SK-N-SH (cell line): ENCODE data around the gene HMBS. TPM values are rescaled to one million over a fixed set of nuclear protein-coding genes. Genes with fewer than 3 reads are reported as not detected.

Experiments used
- CTCF ChIA-PET: fragments of 300-600, 350-600 bp; formaldehyde crosslinking; extraction: SDS; loops from one replicate; lab custom pipeline; 2021; lab: Yijun Ruan, JAX
- POLR2A ChIA-PET: fragments of 350-600 bp; sonication (Branson Sonifier 250); formaldehyde crosslinking; extraction: SDS; loops from one replicate; lab custom pipeline; 2020; ENCODE audit warnings: antibody characterized with exemption, inconsistent platforms; lab: Yijun Ruan, JAX
- DNase-seq: peaks from one replicate; pipeline ENCODE4 v3.0.0; 2012
- H2AFZ ChIP-seq: fragments of 200-600 bp; sonication (generic); 2 replicates; pipeline ENCODE4 v1.8.1; 2016; ENCODE audit warnings: antibody characterized with exemption, mild to moderate bottlenecking, low read depth
- H3F3A ChIP-seq: fragments of 200-600 bp; sonication (generic); replicated peaks from 2 replicates; pipeline ENCODE3; 2016; ENCODE audit warnings: antibody characterized with exemption, mild to moderate bottlenecking; ENCODE audit not compliant: insufficient read depth
- H3K27ac ChIP-seq, 2 experiments: fragments of 200-500 bp in 1 of 2; fragments of 200-600 bp in 1 of 2; sonication (Bioruptor generic) in 1 of 2; sonication (generic), shearing (Covaris generic) in 1 of 2; 2 replicates each; pipeline versions ENCODE4 v1.5.1 to v1.6.1; 2014 to 2016; ENCODE audit warnings: low read depth in 2 of 2, inconsistent platforms in 1 of 2, low read length in 1 of 2, mild to moderate bottlenecking in 1 of 2, mixed read lengths in 1 of 2
- H3K27me3 ChIP-seq: fragments of 200-600 bp; sonication (generic), shearing (Covaris generic); 2 replicates; pipeline ENCODE4 v1.6.1; 2016; ENCODE audit warnings: mixed run types; ENCODE audit not compliant: insufficient read depth
- H3K36me3 ChIP-seq, 2 experiments: fragments of 200-500 bp in 1 of 2; fragments of 200-600 bp in 1 of 2; sonication (Bioruptor generic) in 1 of 2; sonication (generic) in 1 of 2; replicated peaks in 1 of 2; 2 replicates each; pipeline versions ENCODE3 to v1.5.1; 2014 to 2016; ENCODE audit warnings: low read length in 1 of 2, mild to moderate bottlenecking in 1 of 2; ENCODE audit not compliant: insufficient read depth in 2 of 2, control insufficient read depth in 1 of 2
- H3K4me1 ChIP-seq, 2 experiments: fragments of 200-500 bp in 1 of 2; fragments of 200-600 bp in 1 of 2; sonication (Bioruptor generic) in 1 of 2; sonication (generic), shearing (Covaris generic) in 1 of 2; 2 replicates each; pipeline versions ENCODE4 v1.5.1 to v1.6.1; 2014 to 2016; ENCODE audit warnings: low read depth in 1 of 2, low read length in 1 of 2, mixed run types in 1 of 2; ENCODE audit not compliant: insufficient read depth in 2 of 2, control insufficient read depth in 1 of 2
- H3K4me2 ChIP-seq: fragments of 200-600 bp; sonication (generic), shearing (Covaris generic); 2 replicates; pipeline ENCODE4 v1.6.1; 2017; ENCODE audit warnings: mixed run types
- H3K4me3 ChIP-seq, 2 experiments: fragments of 200-500 bp in 1 of 2; fragments of 200-600 bp in 1 of 2; sonication (Bioruptor generic) in 1 of 2; sonication (generic), shearing (Covaris generic) in 1 of 2; 2 replicates each; pipeline versions ENCODE4 v1.5.1 to v1.8.1; 2014 to 2016; ENCODE audit warnings: low read depth in 2 of 2, inconsistent platforms in 1 of 2, low read length in 1 of 2, mild to moderate bottlenecking in 1 of 2, mixed read lengths in 1 of 2, moderate library complexity in 1 of 2
- H3K79me2 ChIP-seq: fragments of 200-600 bp; sonication (generic); 2 replicates; pipeline ENCODE4 v1.8.1; 2017; ENCODE audit warnings: mild to moderate bottlenecking; ENCODE audit not compliant: insufficient read depth
- H3K9ac ChIP-seq: fragments of 200-600 bp; sonication (generic); 2 replicates; pipeline ENCODE4 v1.6.1; 2017; ENCODE audit warnings: mixed run types
- H3K9me2 ChIP-seq: fragments of 200-600 bp; sonication (generic); 2 replicates; pipeline ENCODE4 v1.6.1; 2017; ENCODE audit warnings: mixed run types
- H3K9me3 ChIP-seq: fragments of 200-600 bp; sonication (generic); 2 replicates; pipeline ENCODE4 v1.6.1; 2017; ENCODE audit warnings: mixed run types, mild to moderate bottlenecking, moderate library complexity
- H4K20me1 ChIP-seq: fragments of 200-600 bp; sonication (generic); 2 replicates; pipeline ENCODE4 v1.6.1; 2017; ENCODE audit warnings: mild to moderate bottlenecking, mixed run types; ENCODE audit not compliant: insufficient read depth
- CHD2 ChIP-seq: fragments of 150-350 bp; IDR thresholded peaks from 2 replicates; pipeline ENCODE4 v1.6.1; 2018; ENCODE audit warnings: low read length; ENCODE audit not compliant: partially characterized antibody
- EP300 ChIP-seq, 2 experiments: IDR thresholded peaks; 2 replicates each; pipeline versions ENCODE4 v1.4.0 to v1.6.1; 2012; ENCODE audit warnings: borderline replicate concordance in 1 of 2, low read depth in 1 of 2, low read length in 1 of 2
- EZH2phosphoT487 ChIP-seq: fragments of 200-600 bp; sonication (generic); IDR thresholded peaks from 2 replicates; pipeline ENCODE4 v1.6.1; 2017; ENCODE audit warnings: low read depth, mixed run types, mild to moderate bottlenecking, antibody characterized with exemption, moderate library complexity, borderline replicate concordance
- FOXJ3 ChIP-seq: sonication (generic); formaldehyde crosslinking; IDR thresholded peaks from 2 replicates; pipeline ENCODE4 v1.5.1; 2020; ENCODE audit warnings: mild to moderate bottlenecking, missing genetic modification reagents
- FOXM1 ChIP-seq: IDR thresholded peaks from 2 replicates; pipeline ENCODE4 v1.4.0; 2012; ENCODE audit warnings: low read depth, mild to moderate bottlenecking
- GABPA ChIP-seq: IDR thresholded peaks from 2 replicates; pipeline ENCODE4 v1.4.0; 2012; ENCODE audit warnings: low read depth, mild to moderate bottlenecking
- NFIC ChIP-seq: IDR thresholded peaks from 2 replicates; pipeline ENCODE4 v1.4.0; 2012; ENCODE audit warnings: borderline replicate concordance
- POLR2AphosphoS5 ChIP-seq: IDR thresholded peaks from 2 replicates; pipeline ENCODE4 v1.6.1; 2012; ENCODE audit warnings: low read depth, low read length
- RXRA ChIP-seq: IDR thresholded peaks from 2 replicates; pipeline ENCODE4 v1.4.0; 2012; ENCODE audit warnings: low read depth, mild to moderate bottlenecking, borderline replicate concordance
- SIN3A ChIP-seq: IDR thresholded peaks from 2 replicates; pipeline ENCODE4 v1.6.1; 2012; ENCODE audit warnings: low read depth, mild to moderate bottlenecking, low read length, moderate library complexity, borderline replicate concordance
- SMC3 ChIP-seq: IDR thresholded peaks from 2 replicates; pipeline ENCODE4 v1.6.1; 2012; ENCODE audit warnings: low read depth, low read length, improper control_type of control experiment
- TAF1 ChIP-seq: IDR thresholded peaks from 2 replicates; pipeline ENCODE4 v1.6.1; 2012; ENCODE audit warnings: low read depth, mild to moderate bottlenecking, low read length, moderate library complexity, borderline replicate concordance
- TCF12 ChIP-seq: IDR thresholded peaks from 2 replicates; pipeline ENCODE4 v1.4.0; 2012
- TEAD4 ChIP-seq: IDR thresholded peaks from 2 replicates; pipeline ENCODE4 v1.4.0; 2012; ENCODE audit warnings: mild to moderate bottlenecking, borderline replicate concordance; ENCODE audit not compliant: insufficient read depth
- WGBS: methylation state at CpG from one replicate; pipeline ENCODE4 v1.1.6; 2017; ENCODE audit warnings: low lambda C conversion rate; 5-methylcytosine and 5-hydroxymethylcytosine counted together
- polyA plus RNA-seq, 3 experiments: library from polyadenylated mRNA; depleted of rRNA; stranded (reverse); fragments of >200 nt; gene quantifications; 2 replicates each; pipeline ENCODE4 v1.2.3, GENCODE V29; 2012
- TF ChIP-seq, protein P1 (sequence below): IDR thresholded peaks from 2 replicates; pipeline ENCODE4 v1.6.1; 2012; ENCODE audit warnings: mild to moderate bottlenecking, low read depth, low read length, moderate library complexity
- TF ChIP-seq, protein P2 (sequence below): fragments of 200-600 bp; sonication (generic); IDR thresholded peaks from 2 replicates; pipeline ENCODE4 v1.6.1; 2017; ENCODE audit warnings: antibody characterized with exemption, mild to moderate bottlenecking, moderate library complexity
- TF ChIP-seq, protein P3 (sequence below): IDR thresholded peaks from 2 replicates; pipeline ENCODE4; 2012
- TF ChIP-seq, protein P4 (sequence below): IDR thresholded peaks from 2 replicates; pipeline ENCODE4 v1.4.0; 2012; ENCODE audit warnings: low read depth, borderline replicate concordance
- TF ChIP-seq, protein P5 (sequence below): IDR thresholded peaks from 2 replicates; pipeline ENCODE4 v1.4.0; 2012; ENCODE audit warnings: low read depth, borderline replicate concordance

Gene HMBS
- polyA plus RNA-seq, 1 of the 3 experiments (the other 2 are of a cell fraction), result 69.4 TPM

DNA sequence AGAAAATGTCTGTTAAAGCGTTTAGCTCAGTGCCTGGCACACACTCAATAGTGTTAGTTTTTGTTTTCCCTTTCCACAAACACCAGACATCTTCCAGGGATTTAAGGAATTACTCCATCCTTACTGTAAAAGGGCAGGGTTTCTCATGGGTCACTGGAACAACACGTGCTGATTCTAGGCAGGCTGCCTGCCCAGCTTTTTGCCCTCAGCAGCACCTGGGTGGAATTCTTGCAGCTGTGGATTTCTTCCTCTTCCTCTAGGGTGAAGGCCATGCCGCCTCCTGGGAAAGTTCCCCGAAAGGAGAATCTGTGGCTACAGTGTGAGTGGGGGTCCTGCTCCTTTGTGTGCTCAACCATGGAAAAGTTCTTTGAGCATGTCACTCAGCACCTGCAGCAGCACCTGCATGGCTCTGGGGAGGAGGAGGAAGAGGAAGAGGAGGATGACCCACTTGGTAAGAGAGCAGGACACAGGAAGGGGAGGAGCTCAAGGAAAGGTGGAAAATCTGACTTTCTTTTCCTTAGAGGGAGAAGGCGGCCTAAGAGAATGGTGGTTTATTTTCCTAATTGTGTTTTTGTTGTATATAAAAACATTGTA is 42.1 kb downstream of the HMBS start:
- Histone ChIP-seq H3K27ac (no peak overlapping the region), H3K9ac (no peak overlapping the region), H3F3A (no peaks in the 10 kb centered on the region), H3K4me2 (no peak overlapping the region), H3K9me2 (no peaks in the 10 kb centered on the region), H3K27me3 (no peaks in the 10 kb centered on the region), H2AFZ (no peak overlapping the region), H3K36me3 (peaks cover 24 to 25% of the 10 kb centered on the region in 2 experiments), H3K9me3 (no peaks in the 10 kb centered on the region), H4K20me1 (no peaks in the 10 kb centered on the region), H3K4me3 (no peak overlapping the region)
- CTCF ChIA-PET, result interaction anchor here (0.8 to 1.9 kb wide), 4 partner anchors 19 to 197 kb away, joined by 3 to 8 read pairs (median 3); partner anchors contain the start of gene DPAGT1
- 82% methylated on average over 5 of the region's 5 CpGs for WGBS
- DNase-seq, result no peak
- TF ChIP-seq, protein P1, sequence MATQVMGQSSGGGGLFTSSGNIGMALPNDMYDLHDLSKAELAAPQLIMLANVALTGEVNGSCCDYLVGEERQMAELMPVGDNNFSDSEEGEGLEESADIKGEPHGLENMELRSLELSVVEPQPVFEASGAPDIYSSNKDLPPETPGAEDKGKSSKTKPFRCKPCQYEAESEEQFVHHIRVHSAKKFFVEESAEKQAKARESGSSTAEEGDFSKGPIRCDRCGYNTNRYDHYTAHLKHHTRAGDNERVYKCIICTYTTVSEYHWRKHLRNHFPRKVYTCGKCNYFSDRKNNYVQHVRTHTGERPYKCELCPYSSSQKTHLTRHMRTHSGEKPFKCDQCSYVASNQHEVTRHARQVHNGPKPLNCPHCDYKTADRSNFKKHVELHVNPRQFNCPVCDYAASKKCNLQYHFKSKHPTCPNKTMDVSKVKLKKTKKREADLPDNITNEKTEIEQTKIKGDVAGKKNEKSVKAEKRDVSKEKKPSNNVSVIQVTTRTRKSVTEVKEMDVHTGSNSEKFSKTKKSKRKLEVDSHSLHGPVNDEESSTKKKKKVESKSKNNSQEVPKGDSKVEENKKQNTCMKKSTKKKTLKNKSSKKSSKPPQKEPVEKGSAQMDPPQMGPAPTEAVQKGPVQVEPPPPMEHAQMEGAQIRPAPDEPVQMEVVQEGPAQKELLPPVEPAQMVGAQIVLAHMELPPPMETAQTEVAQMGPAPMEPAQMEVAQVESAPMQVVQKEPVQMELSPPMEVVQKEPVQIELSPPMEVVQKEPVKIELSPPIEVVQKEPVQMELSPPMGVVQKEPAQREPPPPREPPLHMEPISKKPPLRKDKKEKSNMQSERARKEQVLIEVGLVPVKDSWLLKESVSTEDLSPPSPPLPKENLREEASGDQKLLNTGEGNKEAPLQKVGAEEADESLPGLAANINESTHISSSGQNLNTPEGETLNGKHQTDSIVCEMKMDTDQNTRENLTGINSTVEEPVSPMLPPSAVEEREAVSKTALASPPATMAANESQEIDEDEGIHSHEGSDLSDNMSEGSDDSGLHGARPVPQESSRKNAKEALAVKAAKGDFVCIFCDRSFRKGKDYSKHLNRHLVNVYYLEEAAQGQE, result no peak
- TF ChIP-seq TAF1 (no peak), EP300 (IDR thresholded peaks at IDR 0.05; ENCODE audit: borderline replicate concordance in 1 of 2, low read depth in 1 of 2, low read length in 1 of 2) (no peak), FOXM1 (no peak), CHD2 (no peak), POLR2AphosphoS5 (no peak), SIN3A (no peak), FOXJ3 (no peak), RXRA (no peak), TEAD4 (no peak), NFIC (no peak), EZH2phosphoT487 (no peak), GABPA (no peak), SMC3 (no peak), TCF12 (no peak)
- TF ChIP-seq, protein P2, sequence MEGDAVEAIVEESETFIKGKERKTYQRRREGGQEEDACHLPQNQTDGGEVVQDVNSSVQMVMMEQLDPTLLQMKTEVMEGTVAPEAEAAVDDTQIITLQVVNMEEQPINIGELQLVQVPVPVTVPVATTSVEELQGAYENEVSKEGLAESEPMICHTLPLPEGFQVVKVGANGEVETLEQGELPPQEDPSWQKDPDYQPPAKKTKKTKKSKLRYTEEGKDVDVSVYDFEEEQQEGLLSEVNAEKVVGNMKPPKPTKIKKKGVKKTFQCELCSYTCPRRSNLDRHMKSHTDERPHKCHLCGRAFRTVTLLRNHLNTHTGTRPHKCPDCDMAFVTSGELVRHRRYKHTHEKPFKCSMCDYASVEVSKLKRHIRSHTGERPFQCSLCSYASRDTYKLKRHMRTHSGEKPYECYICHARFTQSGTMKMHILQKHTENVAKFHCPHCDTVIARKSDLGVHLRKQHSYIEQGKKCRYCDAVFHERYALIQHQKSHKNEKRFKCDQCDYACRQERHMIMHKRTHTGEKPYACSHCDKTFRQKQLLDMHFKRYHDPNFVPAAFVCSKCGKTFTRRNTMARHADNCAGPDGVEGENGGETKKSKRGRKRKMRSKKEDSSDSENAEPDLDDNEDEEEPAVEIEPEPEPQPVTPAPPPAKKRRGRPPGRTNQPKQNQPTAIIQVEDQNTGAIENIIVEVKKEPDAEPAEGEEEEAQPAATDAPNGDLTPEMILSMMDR, result no peak
- TF ChIP-seq, protein P3, sequence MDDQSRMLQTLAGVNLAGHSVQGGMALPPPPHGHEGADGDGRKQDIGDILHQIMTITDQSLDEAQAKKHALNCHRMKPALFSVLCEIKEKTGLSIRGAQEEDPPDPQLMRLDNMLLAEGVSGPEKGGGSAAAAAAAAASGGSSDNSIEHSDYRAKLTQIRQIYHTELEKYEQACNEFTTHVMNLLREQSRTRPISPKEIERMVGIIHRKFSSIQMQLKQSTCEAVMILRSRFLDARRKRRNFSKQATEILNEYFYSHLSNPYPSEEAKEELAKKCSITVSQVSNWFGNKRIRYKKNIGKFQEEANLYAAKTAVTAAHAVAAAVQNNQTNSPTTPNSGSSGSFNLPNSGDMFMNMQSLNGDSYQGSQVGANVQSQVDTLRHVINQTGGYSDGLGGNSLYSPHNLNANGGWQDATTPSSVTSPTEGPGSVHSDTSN, result no peak
- TF ChIP-seq, protein P4, sequence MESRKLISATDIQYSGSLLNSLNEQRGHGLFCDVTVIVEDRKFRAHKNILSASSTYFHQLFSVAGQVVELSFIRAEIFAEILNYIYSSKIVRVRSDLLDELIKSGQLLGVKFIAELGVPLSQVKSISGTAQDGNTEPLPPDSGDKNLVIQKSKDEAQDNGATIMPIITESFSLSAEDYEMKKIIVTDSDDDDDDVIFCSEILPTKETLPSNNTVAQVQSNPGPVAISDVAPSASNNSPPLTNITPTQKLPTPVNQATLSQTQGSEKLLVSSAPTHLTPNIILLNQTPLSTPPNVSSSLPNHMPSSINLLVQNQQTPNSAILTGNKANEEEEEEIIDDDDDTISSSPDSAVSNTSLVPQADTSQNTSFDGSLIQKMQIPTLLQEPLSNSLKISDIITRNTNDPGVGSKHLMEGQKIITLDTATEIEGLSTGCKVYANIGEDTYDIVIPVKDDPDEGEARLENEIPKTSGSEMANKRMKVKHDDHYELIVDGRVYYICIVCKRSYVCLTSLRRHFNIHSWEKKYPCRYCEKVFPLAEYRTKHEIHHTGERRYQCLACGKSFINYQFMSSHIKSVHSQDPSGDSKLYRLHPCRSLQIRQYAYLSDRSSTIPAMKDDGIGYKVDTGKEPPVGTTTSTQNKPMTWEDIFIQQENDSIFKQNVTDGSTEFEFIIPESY, result no peak
- TF ChIP-seq, protein P5, sequence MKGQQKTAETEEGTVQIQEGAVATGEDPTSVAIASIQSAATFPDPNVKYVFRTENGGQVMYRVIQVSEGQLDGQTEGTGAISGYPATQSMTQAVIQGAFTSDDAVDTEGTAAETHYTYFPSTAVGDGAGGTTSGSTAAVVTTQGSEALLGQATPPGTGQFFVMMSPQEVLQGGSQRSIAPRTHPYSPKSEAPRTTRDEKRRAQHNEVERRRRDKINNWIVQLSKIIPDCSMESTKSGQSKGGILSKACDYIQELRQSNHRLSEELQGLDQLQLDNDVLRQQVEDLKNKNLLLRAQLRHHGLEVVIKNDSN, result no peak
- TF ChIP-seq, all 33 proteins: peak for 0
- POLR2A ChIA-PET, result no interaction called here
- Histone ChIP-seq H3K4me1 (peaks cover 7% of the 10 kb centered on the region in 2 experiments; a peak in 2 of 4 replicates), H3K79me2 (peaks cover 42% of the 10 kb centered on the region)
